Heart left ventricle (tissue), 13 donors: Measurements from ENCODE around the gene UGT1A9.

Source experiments
- CTCF ChIP-seq, 12 donors: fragments of 200-600 bp; sonication (generic) in 4 of 12; IDR thresholded peaks; one replicate each; pipeline versions ENCODE4 v1.5.0 to v1.8.0; 2018 to 2022; ENCODE audit warnings: antibody characterized with exemption in 12 of 12, mild to moderate bottlenecking in 5 of 12
- POLR2A ChIP-seq, 2 donors: fragments of 450-650 bp; IDR thresholded peaks; one replicate each; pipeline ENCODE4 v1.6.1; 2017; ENCODE audit warnings: antibody characterized with exemption in 2 of 2, mild to moderate bottlenecking in 2 of 2, moderate library complexity in 2 of 2
- donor health status: ischemic (EF 13 %, LVEDD 7.1; RV severe dilation, severe dysfunction).
- donor health status: DM: no; HTN: yes; CAD: no.
- donor health status: DM: no; HTN: no; CAD: no.
- donor health status: ischemic (EF 25% LVEDD 6.9; RV normal size, moderate dysfunction).
- donor health status: ischemic (EF 25% LVEDD 5.7; RV mildly dilated, moderate dysfunction).
- donor health status: ischemic (EF 35%, LVEDD 5.7; RV mildly dilated, moderate dysfunction).
- donor health status: nonischemic (EF 11% LVEDD 7.7; RV severe dilation, severe dysfunction).
- donor health status: DM: yes; HTN: yes; CAD: no.
- donor health status: PGD.
- donor health status: ischemic (EF 29% LVEDD 5.4; RV normal size, mild dysfunction).
- donor health status: nonischemic (EF 23%, LVEDD 6.1; RV moderate dilation, normal function).

- no peak for TF ChIP-seq CTCF (IDR thresholded peaks at IDR 0.05)
- no peak for TF ChIP-seq POLR2A (IDR thresholded peaks at IDR 0.05)
Observed at GRCh38 chr2:233705911-233706506, 34.3 kb downstream of the UGT1A9 start.
